HUES6 (cell line): Measurements from ENCODE around the gene PLXNB1.

Experiments
- H3K27ac ChIP-seq: 2 replicates; pipeline ENCODE4 v1.7.0; 2013; ENCODE audit warnings: low read depth, mild to moderate bottlenecking, low read length, inconsistent platforms
- H3K27me3 ChIP-seq: 2 replicates; pipeline ENCODE4 v1.6.1; 2013; ENCODE audit warnings: low read length; ENCODE audit not compliant: control insufficient read depth, insufficient read depth
- H3K36me3 ChIP-seq: 2 replicates; pipeline ENCODE4 v1.6.1; 2013; ENCODE audit warnings: low read length; ENCODE audit not compliant: control insufficient read depth, insufficient read depth
- H3K4me1 ChIP-seq: 2 replicates; pipeline ENCODE4 v1.6.1; 2013; ENCODE audit warnings: low read length; ENCODE audit not compliant: control insufficient read depth, insufficient read depth
- H3K4me3 ChIP-seq: 2 replicates; pipeline ENCODE4 v1.5.1; 2013; ENCODE audit warnings: low read depth, low read length
- H3K9ac ChIP-seq: one replicate; pipeline ENCODE4 v1.6.1; 2013; ENCODE audit warnings: mild to moderate bottlenecking, low read length
- H3K9me3 ChIP-seq: 2 replicates; pipeline ENCODE4 v1.6.1; 2013; ENCODE audit warnings: low read depth, low read length; ENCODE audit not compliant: control insufficient read depth, insufficient read depth

Gene PLXNB1

DNA sequence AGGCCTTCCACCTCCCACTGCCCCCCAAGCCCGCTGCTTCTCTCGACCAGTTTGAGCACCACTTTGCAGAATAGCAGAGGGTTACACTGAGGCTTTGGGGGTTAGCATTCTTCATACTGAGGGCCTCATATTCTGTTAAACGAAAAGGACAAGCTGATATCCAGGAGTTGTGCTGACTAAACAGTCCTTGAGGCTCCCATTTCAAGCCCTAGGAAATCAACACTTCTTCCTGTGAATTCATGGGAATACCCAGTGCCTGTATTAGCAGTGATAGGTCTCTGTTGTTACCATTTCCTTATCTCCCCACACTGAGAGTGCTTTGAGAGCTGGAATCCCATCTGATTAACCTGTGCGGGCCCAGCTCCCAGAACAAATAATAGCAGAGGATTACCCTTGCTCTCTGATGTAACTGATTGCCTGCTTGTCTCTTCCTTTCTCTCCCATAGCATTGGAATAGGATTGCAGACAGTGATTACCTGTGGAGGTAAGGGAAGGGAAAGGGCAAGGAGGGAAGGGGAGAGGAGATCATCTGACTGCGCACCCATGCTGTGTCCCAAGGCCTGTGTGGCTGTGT is 56.9 kb downstream of the PLXNB1 start:
- Histone ChIP-seq H3K27me3 (no peaks in the 10 kb centered on the region), H3K27ac (no peak overlapping the region), H3K4me1 (peaks cover 12% of the 10 kb centered on the region), H3K9ac (no peak overlapping the region), H3K9me3 (no peaks in the 10 kb centered on the region), H3K36me3 (no peaks in the 10 kb centered on the region), H3K4me3 (no peak overlapping the region)

GRCh38 chr3:48372377-48372770 is 57.5 kb downstream of the PLXNB1 start:
- no peak overlapping the region for H3K4me3 ChIP-seq
- H3K9me3 ChIP-seq = no peaks in the 10 kb centered on the region
- no peak overlapping the region for H3K9ac ChIP-seq
- peaks cover 12% of the 10 kb centered on the region for H3K4me1 ChIP-seq
- no peak overlapping the region for H3K27ac ChIP-seq
- no peaks in the 10 kb centered on the region for H3K27me3 ChIP-seq
- no peaks in the 10 kb centered on the region for H3K36me3 ChIP-seq

GRCh38 chr3:48371651-48372376 is 58.1 kb downstream of the PLXNB1 start, which contains the start of gene FBXW12:
Gene FBXW12, plus strand, starts transcription at chr3:48372219. Its CDS starts 549 bp downstream, at chr3:48372768.
- H3K4me1 ChIP-seq = peaks cover 12% of the 10 kb centered on the region
- H3K9ac ChIP-seq = no peak within 1 kb of the TSS
- no peak within 1 kb of the TSS for H3K27ac ChIP-seq
- no peaks in the 10 kb centered on the region for H3K36me3 ChIP-seq
- no peak within 1 kb of the TSS for H3K4me3 ChIP-seq
- H3K9me3 ChIP-seq = no peaks in the 10 kb centered on the region
- H3K27me3 ChIP-seq = no peaks in the 10 kb centered on the region

GRCh38 chr3:48370333-48370713 is 59.6 kb downstream of the PLXNB1 start:
- no peak overlapping the region for H3K27ac ChIP-seq
- no peaks in the 10 kb centered on the region for H3K9me3 ChIP-seq
- H3K4me3 ChIP-seq = no peak overlapping the region
- H3K4me1 ChIP-seq = peaks cover 12% of the 10 kb centered on the region
- no peaks in the 10 kb centered on the region for H3K36me3 ChIP-seq
- no peaks in the 10 kb centered on the region for H3K27me3 ChIP-seq
- H3K9ac ChIP-seq = no peak overlapping the region

- peaks cover 12% of the 10 kb centered on the region for H3K4me1 ChIP-seq
- peak overlapping the region; percentile 3; the same call in 1 of the 2 replicates for H3K4me3 ChIP-seq
- H3K9ac ChIP-seq = no peak overlapping the region
- H3K36me3 ChIP-seq = no peaks in the 10 kb centered on the region
- H3K9me3 ChIP-seq = no peaks in the 10 kb centered on the region
- no peaks in the 10 kb centered on the region for H3K27me3 ChIP-seq
- no peak overlapping the region for H3K27ac ChIP-seq
Observed at GRCh38 chr3:48369693-48370332, 60.1 kb downstream of the PLXNB1 start.

DNA sequence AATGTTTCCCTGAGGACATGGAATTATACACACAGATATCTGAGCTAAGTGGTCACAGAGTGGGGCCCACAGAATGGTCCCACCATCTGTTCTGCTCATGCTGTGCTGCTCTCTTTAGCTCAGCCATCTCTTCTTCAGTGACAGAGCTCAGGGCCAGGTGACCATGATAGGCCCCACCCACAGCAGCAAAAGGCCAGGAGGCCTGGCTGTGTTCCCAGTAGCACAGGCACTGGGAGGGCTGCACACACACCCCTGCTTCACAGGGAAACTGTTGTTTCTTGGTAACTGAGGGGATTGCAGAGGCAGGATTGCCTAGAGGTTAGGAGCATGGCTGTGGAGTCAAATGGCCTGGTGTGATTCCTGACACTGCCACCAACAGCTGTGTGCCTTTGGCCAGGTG is 62.7 kb downstream of the PLXNB1 start:
- Histone ChIP-seq H3K9ac (no peak overlapping the region), H3K4me3 (no peak overlapping the region), H3K9me3 (peaks cover 7% of the 10 kb centered on the region; the same call in 1 of the 2 replicates), H3K27ac (no peak overlapping the region), H3K4me1 (peaks cover 12% of the 10 kb centered on the region), H3K27me3 (no peaks in the 10 kb centered on the region), H3K36me3 (no peaks in the 10 kb centered on the region)

GRCh38 chr3:48364840-48365239 is 65.0 kb downstream of the PLXNB1 start:
- H3K36me3 ChIP-seq = no peaks in the 10 kb centered on the region
- H3K27ac ChIP-seq = no peak overlapping the region
- no peak overlapping the region for H3K4me3 ChIP-seq
- H3K9ac ChIP-seq = no peak overlapping the region
- no peaks in the 10 kb centered on the region for H3K27me3 ChIP-seq
- H3K9me3 ChIP-seq = peaks cover 13% of the 10 kb centered on the region; the same call in 1 of the 2 replicates
- H3K4me1 ChIP-seq = peaks cover 5% of the 10 kb centered on the region

DNA sequence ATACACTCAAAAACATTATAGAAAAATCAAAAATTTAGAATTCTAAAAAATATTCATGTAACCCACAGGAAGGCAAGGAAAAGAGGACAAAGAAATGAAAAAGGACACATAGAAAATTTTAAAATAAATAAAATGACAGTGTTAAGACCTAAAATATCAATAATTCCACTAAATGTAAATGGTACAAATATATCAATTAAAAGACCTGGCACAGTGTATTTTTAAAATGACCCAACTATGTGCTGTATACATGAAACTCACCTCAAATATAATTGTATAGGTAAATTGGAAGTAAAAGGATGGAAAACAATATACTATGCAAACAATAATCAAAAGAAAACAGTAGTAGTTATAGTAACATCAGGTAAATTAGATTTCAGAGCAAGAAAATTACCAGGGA is 68.0 kb downstream of the PLXNB1 start:
- Histone ChIP-seq H3K27ac (no peak overlapping the region), H3K9ac (no peak overlapping the region), H3K4me1 (no peaks in the 10 kb centered on the region), H3K9me3 (peaks cover 18% of the 10 kb centered on the region; the same call in 1 of the 2 replicates), H3K36me3 (no peaks in the 10 kb centered on the region), H3K4me3 (no peak overlapping the region), H3K27me3 (no peaks in the 10 kb centered on the region; the same call in 1 of the 2 replicates)

- no peak overlapping the region for H3K9ac ChIP-seq
- no peak overlapping the region for H3K4me3 ChIP-seq
- no peaks in the 10 kb centered on the region for H3K4me1 ChIP-seq
- H3K27ac ChIP-seq = no peak overlapping the region
- no peaks in the 10 kb centered on the region for H3K36me3 ChIP-seq
- peaks cover 7% of the 10 kb centered on the region; the same call in 1 of the 2 replicates for H3K9me3 ChIP-seq
- no peaks in the 10 kb centered on the region; the same call in 1 of the 2 replicates for H3K27me3 ChIP-seq
Observed at GRCh38 chr3:48356419-48356818, 73.5 kb downstream of the PLXNB1 start.

GRCh38 chr3:48353987-48354386 is 75.9 kb downstream of the PLXNB1 start:
- Histone ChIP-seq H3K4me3 (no peak overlapping the region), H3K36me3 (no peaks in the 10 kb centered on the region), H3K9me3 (0 out of 2 replicates have a peak, but pooled peaks cover 5% of the 10 kb centered on the region), H3K4me1 (no peaks in the 10 kb centered on the region), H3K27me3 (peaks cover 4% of the 10 kb centered on the region; the same call in 1 of the 2 replicates), H3K27ac (no peak overlapping the region), H3K9ac (no peak overlapping the region)
